Activated naive CD8-positive, alpha-beta T cell treated with anti-CD3 and anti-CD28 coated beads, Interleukin-2, amount 10 ng/mL, durations not matched to agents 7 days and 5 days (primary cell): ENCODE measurements around the gene MS4A3. TPM values are rescaled to one million over a fixed set of nuclear protein-coding genes. Genes with fewer than 3 reads are reported as not detected.
"Not testable (repeated sequence)": the region's sequence is repeated elsewhere in the genome, so short reads cannot be mapped to it uniquely, and the experiment has no call there.

Experiments
- ATAC-seq: fragments of 150-1000 bp; cut with Tn5 transposase; one replicate; pipeline ENCODE4 v1.10.0; 2021; ENCODE audit warnings: low read depth, moderate library complexity
- POLR2A ChIA-PET: fragments of 350-600 bp; sonication (Branson Sonifier 250); formaldehyde crosslinking; loops from one replicate; lab custom pipeline; 2021; ENCODE audit warnings: antibody characterized with exemption; lab: Charles Lee
- DNase-seq: peaks from one replicate; pipeline ENCODE4 v3.0.0; 2021
- H3K27ac Mint-ChIP-seq: one replicate; pipeline ENCODE4 v1.8.0; 2022; ENCODE audit warnings: mild to moderate bottlenecking, mixed read lengths
- H3K27me3 Mint-ChIP-seq: one replicate; pipeline ENCODE4 v1.8.0; 2022; ENCODE audit warnings: mild to moderate bottlenecking, moderate library complexity, mixed read lengths
- H3K36me3 Mint-ChIP-seq: one replicate; pipeline ENCODE4 v1.8.0; 2021; ENCODE audit warnings: mild to moderate bottlenecking, mixed read lengths
- H3K4me1 Mint-ChIP-seq: one replicate; pipeline ENCODE4 v1.8.0; 2021; ENCODE audit warnings: mixed read lengths
- H3K4me3 Mint-ChIP-seq: one replicate; pipeline ENCODE4 v1.8.0; 2022; ENCODE audit warnings: mild to moderate bottlenecking, moderate library complexity, mixed read lengths
- H3K9me3 Mint-ChIP-seq: one replicate; pipeline ENCODE4 v1.8.0; 2021; ENCODE audit warnings: mixed read lengths
- total RNA-seq, 2 experiments: library from RNA; stranded (reverse); gene quantifications; one replicate each; pipeline ENCODE4 v1.2.3, GENCODE V29; 2021

MS4A3 gene
- total RNA-seq, 2 experiments from 2014 or later: not detected

- DNase-seq, ATAC-seq, H3K4me3 Mint-ChIP-seq, POLR2A ChIA-PET, H3K27ac Mint-ChIP-seq, H3K36me3 Mint-ChIP-seq, H3K4me1 Mint-ChIP-seq, H3K27me3 Mint-ChIP-seq, H3K9me3 Mint-ChIP-seq: not testable (repeated sequence)
Observed at GRCh38 chr11:60104471-60105115, 48.1 kb downstream of the MS4A3 start.

DNA sequence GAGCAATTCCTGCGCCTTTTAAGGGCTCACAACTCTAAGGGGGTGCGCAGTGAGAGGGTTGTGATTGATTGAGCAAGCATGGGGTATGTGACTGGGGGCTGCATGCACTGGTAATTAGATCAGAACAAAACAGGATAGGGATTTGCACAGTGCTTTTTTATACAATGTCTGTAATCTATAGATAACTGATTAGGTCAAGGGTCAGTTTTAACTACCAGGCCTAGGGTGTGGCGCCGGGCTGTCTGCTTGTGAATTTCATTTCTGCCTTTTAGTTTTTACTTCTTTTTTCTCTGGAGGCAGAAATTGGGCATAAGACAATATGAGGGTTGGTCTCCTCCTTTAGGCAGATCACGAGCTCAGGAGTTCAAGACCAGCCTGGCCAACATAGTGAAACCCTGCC, 52.2 kb downstream of the MS4A3 start:
- H3K36me3 Mint-ChIP-seq, H3K9me3 Mint-ChIP-seq, H3K4me1 Mint-ChIP-seq, H3K27ac Mint-ChIP-seq, POLR2A ChIA-PET, ATAC-seq, H3K27me3 Mint-ChIP-seq, H3K4me3 Mint-ChIP-seq, DNase-seq: not testable (repeated sequence)

GRCh38 chr11:60111793-60112192, 55.3 kb downstream of the MS4A3 start:
- POLR2A ChIA-PET: no interaction called here
- Mint-ChIP-seq H3K9me3 (no peaks in the 10 kb centered on the region), H3K27me3 (peaks cover 7% of the 10 kb centered on the region), H3K4me3 (no peak overlapping the region), H3K36me3 (no peaks in the 10 kb centered on the region), H3K27ac (no peak overlapping the region), H3K4me1 (no peaks in the 10 kb centered on the region)
- DNase-seq (no peak), ATAC-seq (no peak)

GRCh38 chr11:60116996-60117790, 60.7 kb downstream of the MS4A3 start:
- Mint-ChIP-seq H3K4me3 (no peak overlapping the region), H3K27ac (no peak overlapping the region), H3K9me3 (no peaks in the 10 kb centered on the region), H3K36me3 (no peaks in the 10 kb centered on the region), H3K27me3 (peaks cover 7% of the 10 kb centered on the region), H3K4me1 (no peaks in the 10 kb centered on the region)
- no peak for DNase-seq
- POLR2A ChIA-PET: no interaction called here
- no peak for ATAC-seq

GRCh38 chr11:60118338-60118737, 61.9 kb downstream of the MS4A3 start:
- Mint-ChIP-seq H3K36me3 (no peaks in the 10 kb centered on the region), H3K4me1 (no peaks in the 10 kb centered on the region), H3K27ac (no peak overlapping the region), H3K9me3 (no peaks in the 10 kb centered on the region), H3K4me3 (no peak overlapping the region), H3K27me3 (peaks cover 4% of the 10 kb centered on the region)
- POLR2A ChIA-PET: no interaction called here
- ATAC-seq: no peak
- no peak for DNase-seq

GRCh38 chr11:60119710-60120109, 63.2 kb downstream of the MS4A3 start:
- POLR2A ChIA-PET: no interaction called here
- Mint-ChIP-seq H3K27ac (no peak overlapping the region), H3K36me3 (no peaks in the 10 kb centered on the region), H3K9me3 (no peaks in the 10 kb centered on the region), H3K4me3 (no peak overlapping the region), H3K4me1 (no peaks in the 10 kb centered on the region), H3K27me3 (peaks cover 4% of the 10 kb centered on the region)
- DNase-seq (no peak), ATAC-seq (no peak)

Other genes with a start within 250 kb of the MS4A3 start
- gene MRPL16, start 245.9 kb upstream of the MS4A3 start, total RNA-seq: 10 to 100 TPM; 67.2 to 70.0 TPM
- not detected for gene CBLIF, start 211.2 kb upstream of the MS4A3 start, total RNA-seq
- gene TCN1, start 190.2 kb upstream of the MS4A3 start, total RNA-seq: not detected
- gene OOSP3, start 177.9 kb upstream of the MS4A3 start, total RNA-seq: not detected
- not detected for gene OOSP1, start 118.2 kb upstream of the MS4A3 start, total RNA-seq
- not detected for gene OOSP4A, start 92.6 kb upstream of the MS4A3 start, total RNA-seq
- gene OOSP4B, start 39.5 kb upstream of the MS4A3 start, total RNA-seq: not detected
- gene OOSP2, start 16.3 kb upstream of the MS4A3 start, total RNA-seq: not detected
- gene MS4A2, start 32.0 kb downstream of the MS4A3 start, total RNA-seq: not detected
- 1 to 10 TPM in 1 of 2 experiments, under 1 TPM in 1; 0.55 to 1.2 TPM for gene MS4A6A, start 126.4 kb downstream of the MS4A3 start, total RNA-seq
- gene MS4A4E, start 186.5 kb downstream of the MS4A3 start, total RNA-seq: not detected
- under 1 TPM in 1 of 2 experiments, not detected in 1; 0.45 TPM for gene MS4A4A, start 224.0 kb downstream of the MS4A3 start, total RNA-seq